ENCODE data around the gene PDCD1.

Gene PDCD1

GRCh38 chr2:241895712-241896641, 37.3 kb upstream of the PDCD1 start:
- no peak overlapping the region for H3K27ac ChIP-seq
- no peak for DNase-seq (ENCODE audit: low read depth, low spot score)

- no peak for DNase-seq (ENCODE audit: low read depth, low spot score)
- H3K27ac ChIP-seq, result no peak overlapping the region
These were observed 36.7 kb upstream of the PDCD1 start for GRCh38 chr2:241895427-241895711.

- DNase-seq (ENCODE audit: low read depth, low spot score), result no peak
- H3K27ac ChIP-seq, result no peak overlapping the region
These were observed 36.2 kb upstream of the PDCD1 start for GRCh38 chr2:241894681-241895426.

GRCh38 chr2:241894056-241894641, 35.5 kb upstream of the PDCD1 start:
- no peak overlapping the region for H3K27ac ChIP-seq
- DNase-seq (ENCODE audit: low read depth, low spot score), result no peak

GRCh38 chr2:241893265-241893664, 34.6 kb upstream of the PDCD1 start:
- no peak for DNase-seq (ENCODE audit: low read depth, low spot score)
- no peak overlapping the region for H3K27ac ChIP-seq

GRCh38 chr2:241892299-241893137, 33.8 kb upstream of the PDCD1 start:
- H3K27ac ChIP-seq, result no peak overlapping the region
- DNase-seq (ENCODE audit: low read depth, low spot score), result peak; percentile 31

- H3K27ac ChIP-seq, result no peak overlapping the region
- no peak for DNase-seq (ENCODE audit: low read depth, low spot score)
These were observed 33.2 kb upstream of the PDCD1 start for GRCh38 chr2:241891988-241892298.

GRCh38 chr2:241891315-241891987, 32.8 kb upstream of the PDCD1 start:
- no peak overlapping the region for H3K27ac ChIP-seq
- DNase-seq (ENCODE audit: low read depth, low spot score), result no peak

- DNase-seq (ENCODE audit: low read depth, low spot score), result no peak
- no peak overlapping the region for H3K27ac ChIP-seq
These were observed 32.0 kb upstream of the PDCD1 start for GRCh38 chr2:241890524-241891235.

- DNase-seq (ENCODE audit: low read depth, low spot score), result no peak
- no peak overlapping the region for H3K27ac ChIP-seq
These were observed 29.9 kb upstream of the PDCD1 start for GRCh38 chr2:241888641-241889040.

GRCh38 chr2:241887806-241888522, 29.3 kb upstream of the PDCD1 start:
- no peak overlapping the region for H3K27ac ChIP-seq
- DNase-seq (ENCODE audit: low read depth, low spot score), result no peak

GRCh38 chr2:241886840-241887447, 28.2 kb upstream of the PDCD1 start:
- H3K27ac ChIP-seq, result no peak overlapping the region
- no peak for DNase-seq (ENCODE audit: low read depth, low spot score)

- DNase-seq (ENCODE audit: low read depth, low spot score), result no peak
- no peak overlapping the region for H3K27ac ChIP-seq
These were observed 27.4 kb upstream of the PDCD1 start for GRCh38 chr2:241885946-241886643.

GRCh38 chr2:241885291-241885945, 26.7 kb upstream of the PDCD1 start:
- no peak overlapping the region for H3K27ac ChIP-seq
- DNase-seq (ENCODE audit: low read depth, low spot score), result no peak

GRCh38 chr2:241884951-241885290, 26.2 kb upstream of the PDCD1 start:
- DNase-seq (ENCODE audit: low read depth, low spot score), result no peak
- no peak overlapping the region for H3K27ac ChIP-seq

- H3K27ac ChIP-seq, result no peak overlapping the region
- no peak for DNase-seq (ENCODE audit: low read depth, low spot score)
These were observed 23.5 kb upstream of the PDCD1 start for GRCh38 chr2:241882091-241882625.

All from epithelial cell of prostate (primary cell).